GM19397 (cell line): Measurements from ENCODE around the gene IFNA1.
A peak's percentile ranks its signal among the peaks of the same experiment; 100 is the strongest.
"Not testable (repeated sequence)": the region's sequence is repeated elsewhere in the genome, so short reads cannot be mapped to it uniquely, and the experiment has no call there.

Experiments
- ATAC-seq: cut with Tn5 transposase; IDR thresholded peaks from one replicate; pipeline ENCODE4 v1.9.1; 2021; ENCODE audit warnings: mild to moderate bottlenecking, moderate library complexity; ENCODE audit not compliant: unreplicated experiment

IFNA1 gene

GRCh38 chr9:21440139-21440538 lies at the start of gene IFNA1:
Gene IFNA1, plus strand, starts transcription at chr9:21440439. Its CDS starts 69 bp downstream, at chr9:21440508.
- no peak for ATAC-seq

- peak; percentile 74 for ATAC-seq
These were observed 48.0 kb upstream of the IFNA1 start for GRCh38 chr9:21392270-21392669.

DNA sequence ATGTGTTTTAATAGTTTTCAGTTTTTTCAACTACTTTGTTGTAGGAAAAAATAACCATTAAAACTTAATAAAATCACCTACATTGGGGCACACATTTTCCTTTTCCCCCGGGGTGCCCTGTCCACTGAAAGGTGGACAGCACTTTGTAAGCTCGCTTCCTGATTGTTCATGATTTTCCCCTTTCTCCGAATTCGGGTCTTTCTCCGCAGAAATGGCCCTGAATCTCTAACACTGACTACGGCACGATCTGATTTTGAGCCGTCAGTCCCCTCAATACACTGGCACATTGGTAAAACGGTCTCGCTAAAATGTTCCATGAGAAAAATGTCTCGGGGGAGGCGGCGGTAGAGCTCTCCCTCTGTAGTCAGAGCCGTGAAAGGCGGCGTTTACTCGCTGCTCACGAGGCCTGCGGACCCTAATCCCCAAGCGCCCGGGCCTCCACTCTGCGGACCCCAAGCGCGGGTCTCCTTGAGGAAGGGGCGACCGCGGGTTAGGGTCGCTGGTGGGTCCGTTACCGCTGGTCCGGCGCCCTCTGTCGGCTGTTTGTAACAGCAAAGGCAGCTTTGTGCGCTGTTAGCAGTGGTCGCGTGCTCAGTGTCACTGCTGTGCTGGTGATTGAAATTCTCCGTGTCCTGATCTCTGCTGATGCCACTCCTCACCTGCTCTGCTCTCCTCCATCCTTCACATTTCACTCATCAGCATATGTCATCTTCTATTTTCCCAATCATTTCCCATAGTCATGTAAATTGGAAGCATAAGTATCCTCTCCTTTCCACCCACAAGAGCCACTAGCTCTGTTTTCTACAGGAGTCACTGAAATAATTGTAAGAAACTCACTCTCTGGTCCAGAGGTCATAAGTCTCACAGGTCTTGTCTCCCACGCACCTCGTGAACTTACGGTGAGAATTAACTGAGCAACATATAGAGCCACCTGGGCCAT lies 44.2 kb upstream of the IFNA1 start:
- ATAC-seq: peak; percentile 67

- no peak for ATAC-seq
These were observed 41.2 kb upstream of the IFNA1 start for GRCh38 chr9:21398955-21399489.

DNA sequence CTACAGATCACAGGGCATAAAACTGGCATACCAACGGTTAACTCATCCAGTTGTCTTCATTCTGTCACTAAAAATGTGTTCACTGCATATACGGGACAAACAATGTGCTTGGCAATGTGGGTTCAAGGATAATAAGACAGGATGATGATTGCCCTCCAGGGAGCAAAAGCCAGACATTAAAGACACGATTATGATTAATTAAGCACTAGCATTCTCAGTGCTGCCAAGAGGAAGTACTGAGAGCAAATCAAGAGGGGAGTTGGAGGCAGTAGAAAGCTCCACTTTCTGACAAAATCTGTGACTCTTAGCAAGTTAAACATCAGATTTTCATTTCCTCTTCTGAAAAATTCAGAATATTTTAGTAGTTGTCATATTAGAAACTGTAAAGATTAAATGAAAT lies 40.3 kb upstream of the IFNA1 start:
- no peak for ATAC-seq

DNA sequence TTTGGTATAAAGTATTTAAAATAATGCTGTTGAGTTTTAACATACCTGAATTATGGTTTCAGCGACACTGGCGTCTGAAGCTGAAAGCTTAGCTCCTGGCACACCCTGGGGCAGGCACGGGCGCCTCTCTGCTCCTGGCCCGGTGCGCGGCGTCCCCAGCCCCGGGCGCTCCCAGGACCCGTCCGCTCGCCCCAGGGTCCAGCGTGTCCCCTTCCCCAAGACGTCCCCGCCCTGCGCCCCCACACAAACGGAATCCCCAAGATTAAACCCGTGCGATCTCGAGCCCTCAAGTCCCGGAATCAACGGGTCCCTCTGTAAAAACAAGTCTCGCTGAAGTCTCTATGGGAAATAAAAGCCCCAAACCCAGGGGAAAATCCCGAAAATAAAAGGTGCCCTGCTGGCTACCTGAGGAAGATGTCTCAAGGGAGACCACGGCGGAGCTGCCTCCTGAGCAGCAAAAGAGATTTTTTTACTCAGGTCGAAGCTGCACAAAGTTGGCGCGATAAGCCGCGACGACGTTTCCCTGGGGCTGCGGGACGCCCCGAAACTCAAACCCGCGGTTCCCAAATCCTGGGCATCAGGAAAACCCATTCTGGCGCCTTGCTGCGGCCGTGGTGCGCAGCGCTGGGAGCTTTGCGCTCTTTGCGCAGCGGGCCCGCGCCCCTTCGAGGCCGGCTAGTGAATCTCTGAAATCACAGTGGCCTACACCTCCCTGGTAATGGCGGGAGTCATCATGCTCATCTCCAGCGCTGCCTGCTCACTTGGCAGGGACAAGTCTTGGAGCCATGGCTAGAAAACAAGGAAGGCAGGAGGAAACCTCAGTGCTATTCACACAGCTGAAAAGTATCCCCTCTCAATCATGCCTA lies 37.6 kb upstream of the IFNA1 start:
- ATAC-seq: peak; percentile 69

DNA sequence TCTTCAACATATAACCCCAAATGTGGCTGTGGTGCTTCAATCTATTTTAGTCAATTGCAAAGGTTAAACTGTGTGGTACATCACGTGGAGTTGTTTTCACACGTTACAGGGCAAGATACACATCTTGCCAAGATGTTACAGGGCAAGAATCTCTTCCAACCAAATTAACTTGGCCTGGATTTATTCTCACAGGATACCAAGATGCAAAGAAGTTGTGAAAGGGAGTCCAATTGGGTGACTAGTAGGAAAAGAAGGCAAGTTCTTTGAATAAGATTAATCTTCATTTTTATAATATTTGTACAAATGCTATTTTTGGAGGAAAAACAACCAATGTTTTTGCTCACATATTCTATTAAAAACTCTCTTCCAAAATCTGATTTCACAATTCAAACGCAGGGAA lies 36.1 kb upstream of the IFNA1 start:
- ATAC-seq: no peak

- no peak for ATAC-seq
These were observed 31.4 kb upstream of the IFNA1 start, which contains the start of gene IFNA8 for GRCh38 chr9:21408817-21409216. Gene IFNA8, plus strand, starts transcription at chr9:21409117. Its CDS starts 60 bp downstream, at chr9:21409177.

DNA sequence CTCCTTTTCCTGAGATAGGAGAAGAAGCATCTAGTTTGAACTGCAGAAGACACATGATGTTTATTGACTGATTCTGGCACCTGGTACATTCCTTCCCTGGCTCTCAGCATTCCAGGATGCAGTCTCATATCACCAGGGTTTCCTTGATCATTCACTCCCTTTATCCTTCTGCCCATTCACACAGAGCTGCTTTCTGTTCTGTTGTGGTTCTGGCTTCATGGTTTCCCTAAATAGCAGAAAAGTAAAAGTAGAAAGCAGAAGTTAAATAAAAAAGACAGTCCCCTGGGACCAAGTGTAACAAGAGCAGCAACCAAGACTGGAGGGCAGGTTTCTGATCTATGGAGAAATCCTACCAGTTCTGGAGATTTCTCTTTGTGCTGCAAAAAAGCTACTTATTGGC lies 28.1 kb upstream of the IFNA1 start:
- ATAC-seq: no peak

- no peak for ATAC-seq
These were observed 27.1 kb upstream of the IFNA1 start for GRCh38 chr9:21413151-21413550.

DNA sequence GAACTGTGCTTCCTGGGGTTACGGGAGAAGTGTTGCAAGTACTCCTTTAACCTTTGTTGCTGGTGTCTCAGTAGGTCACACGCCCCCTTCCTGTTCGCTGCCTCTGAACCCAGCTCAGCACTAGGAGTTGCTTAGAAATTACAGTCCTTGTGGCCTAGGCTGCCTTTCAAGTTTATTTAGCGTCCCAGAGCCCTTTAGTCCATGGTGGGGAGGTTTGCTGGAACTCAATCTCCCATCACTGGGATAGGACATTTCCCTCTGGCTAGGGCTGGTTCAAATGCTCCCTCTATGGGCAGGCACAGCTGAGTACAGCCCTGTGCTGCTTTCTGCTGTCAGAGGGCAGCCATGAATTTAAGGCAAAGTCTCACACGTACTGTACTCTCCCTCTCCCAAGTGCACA lies 26.6 kb upstream of the IFNA1 start:
- no peak for ATAC-seq

- ATAC-seq: no peak
These were observed 25.9 kb upstream of the IFNA1 start for GRCh38 chr9:21414220-21414940.

DNA sequence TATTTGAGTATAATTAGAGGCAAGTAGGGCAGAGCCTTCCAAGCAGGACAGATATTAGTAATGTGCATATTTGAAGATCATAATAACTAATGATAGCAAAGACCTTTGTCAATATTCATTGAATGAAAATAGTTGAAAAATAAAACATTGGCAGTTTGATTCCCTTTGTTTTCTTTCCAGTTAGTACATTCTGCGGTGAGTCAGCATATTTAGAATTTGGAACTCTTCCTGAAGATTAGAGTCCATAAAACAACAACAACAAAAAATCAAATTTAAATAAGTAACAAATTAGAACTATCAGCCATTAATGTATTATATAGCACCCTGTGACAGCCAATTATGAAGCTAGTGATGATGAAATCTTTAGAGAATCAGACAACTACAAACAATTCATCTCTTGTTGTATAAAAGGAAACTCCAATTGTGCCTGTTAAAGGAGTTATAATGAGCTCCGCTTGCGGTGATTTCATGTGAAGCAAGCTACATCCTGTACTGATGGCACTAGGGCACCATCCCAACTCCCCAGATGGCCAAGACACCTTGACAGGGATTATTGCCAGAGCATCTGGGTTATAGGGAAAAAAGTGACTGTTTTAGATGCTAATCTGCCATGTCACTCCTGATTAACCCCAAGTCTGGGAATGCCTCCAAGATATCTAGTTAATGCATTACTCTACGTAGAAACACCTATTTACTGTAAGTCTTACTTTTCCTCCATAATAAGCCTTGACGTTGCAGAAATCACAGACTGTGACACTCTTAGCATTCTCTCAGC lies 24.6 kb upstream of the IFNA1 start:
- ATAC-seq: no peak

DNA sequence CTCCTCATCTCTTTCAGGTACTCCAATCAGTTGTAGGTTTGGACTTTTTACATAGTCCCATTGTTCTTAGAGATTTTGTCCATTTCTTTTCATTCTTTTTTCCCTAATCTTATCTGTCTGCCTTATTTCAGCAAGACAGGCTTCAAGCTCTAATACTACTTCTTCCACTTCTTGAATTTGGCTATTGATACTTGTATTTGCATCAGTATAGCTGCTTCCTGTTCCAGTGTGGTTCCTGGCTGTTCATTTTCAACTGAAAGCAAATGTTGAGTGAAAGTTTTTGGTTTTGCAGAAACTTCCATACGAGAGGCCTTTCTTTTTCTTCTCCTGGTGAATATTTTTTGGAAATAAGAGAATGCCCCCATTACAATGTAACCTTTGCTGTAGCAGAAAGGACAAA lies 12.0 kb upstream of the IFNA1 start:
- ATAC-seq: no peak

- no peak for ATAC-seq
These were observed 11.0 kb upstream of the IFNA1 start for GRCh38 chr9:21429191-21429590.

- ATAC-seq: peak; percentile 62
These were observed 7.4 kb upstream of the IFNA1 start for GRCh38 chr9:21432672-21433425.

DNA sequence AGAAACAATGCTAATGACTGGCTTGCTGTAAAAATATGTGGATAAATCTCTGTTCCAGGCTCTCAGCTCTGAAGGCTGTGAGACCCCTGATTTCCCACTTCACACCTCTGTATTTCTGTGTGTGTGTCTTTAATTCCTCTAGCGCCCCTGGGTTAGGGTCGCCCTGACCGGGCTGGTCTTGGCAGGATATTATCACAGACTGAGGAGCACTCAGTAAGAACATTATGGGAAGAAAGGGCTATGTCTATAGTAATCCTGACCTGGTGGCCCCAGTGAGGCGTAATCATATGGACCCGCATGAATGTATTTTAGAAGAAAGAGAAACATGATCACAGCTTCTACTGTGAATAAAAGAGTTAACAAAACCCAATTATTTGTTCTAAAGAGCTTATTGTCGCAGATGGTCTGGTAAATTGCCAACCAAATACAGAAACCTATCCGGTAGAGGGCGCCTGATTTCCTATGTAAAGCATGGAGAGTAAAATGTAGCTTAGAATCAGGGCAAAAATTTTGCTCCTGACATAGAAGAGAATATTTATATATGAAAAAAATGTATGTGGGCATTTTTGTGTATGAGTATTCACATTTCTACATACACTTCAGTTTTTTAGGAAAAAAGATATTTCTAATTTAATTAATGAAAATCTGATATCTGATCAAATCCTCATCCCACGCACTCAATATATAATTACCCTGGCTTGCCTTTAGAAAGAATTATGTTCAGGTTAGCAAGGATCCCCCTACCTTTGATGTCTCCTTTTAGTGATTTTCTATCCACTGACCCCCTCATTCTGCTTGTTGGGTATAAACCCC lies 5.8 kb upstream of the IFNA1 start:
- ATAC-seq: no peak

DNA sequence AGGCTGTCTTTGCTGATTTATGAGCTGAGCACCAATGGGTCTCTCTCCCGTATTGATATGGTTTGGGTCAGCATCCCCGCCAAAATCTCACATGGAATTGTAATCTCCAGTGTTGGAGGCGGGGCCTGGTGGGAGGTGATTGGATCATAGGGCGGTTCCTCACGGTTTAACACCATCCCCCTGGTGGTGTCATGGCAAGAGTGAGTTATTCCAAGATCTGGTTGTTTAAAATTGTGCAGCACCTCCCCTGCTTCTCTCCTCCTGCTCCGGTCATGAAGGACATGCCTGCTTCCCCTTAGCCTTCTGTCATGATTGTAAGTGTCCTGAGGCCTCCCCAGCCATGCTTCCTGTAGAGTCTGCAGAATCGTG lies 5.2 kb upstream of the IFNA1 start:
- not testable (repeated sequence) for ATAC-seq
